Gastrocnemius medialis (tissue), 4 donors: ENCODE results near the gene RHOXF2B. TPM values are rescaled to one million over a fixed set of nuclear protein-coding genes. Genes with fewer than 3 reads are reported as not detected.
"Not testable (repeated sequence)": the region's sequence is repeated elsewhere in the genome, so short reads cannot be mapped to it uniquely, and the experiment has no call there.

Experiments
- ATAC-seq, 2 donors: fragments of 150-250 bp; one replicate each; pipeline ENCODE4 v1.9.1; 2016
- DNase-seq, 2 donors: peaks; one replicate each; pipeline ENCODE4 v3.0.0-alpha.2; 2019
- H3K27ac ChIP-seq, 4 donors: fragments of 200-600 bp; sonication (generic); 1 replicate in 1 of 4; 2 replicates in 3 of 4; pipeline ENCODE4 v1.5.1; 2016 to 2018; ENCODE audit warnings: mild to moderate bottlenecking in 2 of 4, moderate library complexity in 1 of 4
- H3K27me3 ChIP-seq, 3 donors: fragments of 200-600 bp; sonication (generic) in 2 of 3; 1 replicate in 1 of 3; 2 replicates in 2 of 3; pipeline versions ENCODE4 v1.5.1 to v1.6.0; 2016 to 2019; ENCODE audit warnings: mild to moderate bottlenecking in 1 of 3, moderate library complexity in 1 of 3
- H3K36me3 ChIP-seq, 2 donors: fragments of 200-600 bp; sonication (generic) in 1 of 2; one replicate each; pipeline ENCODE4 v1.5.1; 2017 to 2018
- H3K4me1 ChIP-seq, 2 donors: fragments of 200-600 bp; sonication (generic) in 1 of 2; one replicate each; pipeline ENCODE4 v1.5.1; 2016 to 2017; ENCODE audit warnings: mild to moderate bottlenecking in 2 of 2
- H3K4me3 ChIP-seq, 4 donors: fragments of 200-600 bp; sonication (generic) in 3 of 4; 1 replicate in 1 of 4; 2 replicates in 3 of 4; pipeline ENCODE4 v1.5.1; 2016 to 2019; ENCODE audit warnings: mild to moderate bottlenecking in 2 of 4
- H3K9me3 ChIP-seq, 3 donors: fragments of 200-600 bp; sonication (generic) in 2 of 3; 1 replicate in 1 of 3; 2 replicates in 2 of 3; pipeline ENCODE4 v1.5.1; 2016 to 2019
- POLR2A ChIP-seq, 2 donors: fragments of 450-650 bp; IDR thresholded peaks; one replicate each; pipeline ENCODE4 v1.6.1; 2017; ENCODE audit warnings: antibody characterized with exemption in 2 of 2, mild to moderate bottlenecking in 2 of 2, moderate library complexity in 2 of 2
- in situ Hi-C, 4 donors: fragments of 200-750 bp; cut with MboI; loops; one replicate each; pipeline versions ENCODE4 v1.15.0 to v1.8.0; 2017; ENCODE audit warnings: low sequenced_read_pairs in 4 of 4
- intact Hi-C: fragments of 100-400 bp; cut with DNase I; formaldehyde crosslinking; loops from one replicate; pipeline ENCODE4 v1.15.1; 2023; ENCODE audit warnings: low total_unique reads
- total RNA-seq, 4 donors: library from RNA; depleted of rRNA; stranded (reverse); fragments of >200 nt; gene quantifications; one replicate each; pipeline versions ENCODE4 v1.1.0 to v1.2.3, GENCODE V29; 2016
- TF ChIP-seq, protein P1 (sequence below), 5 experiments: fragments of 450-650 bp in 3 of 5; fragments of 200-600 bp in 2 of 5; sonication (generic) in 2 of 5; IDR thresholded peaks in 4 of 5; conservative IDR thresholded peaks in 1 of 5; 1 replicate in 4 of 5; 2 replicates in 1 of 5; pipeline ENCODE4 v1.5.1; 2016 to 2019; ENCODE audit warnings: antibody characterized with exemption in 5 of 5, mild to moderate bottlenecking in 3 of 5, moderate library complexity in 3 of 5

The RHOXF2B gene
- total RNA-seq, 4 donors from 2014 or later = not detected

DNA sequence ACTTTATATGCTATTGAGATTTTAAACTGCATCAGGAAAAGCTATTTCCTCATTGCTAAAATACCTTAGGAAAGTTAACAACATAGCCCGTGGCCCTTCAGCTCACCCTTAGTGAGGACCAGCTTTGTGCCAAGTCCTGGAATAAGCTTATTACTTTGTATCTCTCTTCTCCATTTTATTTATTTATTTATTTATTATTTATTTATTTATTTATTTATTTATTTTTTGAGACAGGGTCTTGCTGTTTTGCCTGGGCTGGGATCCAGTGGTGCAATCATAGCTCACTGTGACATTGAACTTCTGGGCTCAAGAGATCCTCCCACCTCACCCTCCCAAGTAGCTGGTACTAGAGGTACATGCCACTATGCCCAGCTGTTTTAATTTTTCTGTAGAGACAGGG lies 31.9 kb upstream of the RHOXF2B start:
- no peaks in the 10 kb centered on the region for H3K27me3 ChIP-seq
- no peak overlapping the region for H3K27ac ChIP-seq
- H3K4me3 ChIP-seq = no peak overlapping the region
- TF ChIP-seq POLR2A (IDR thresholded peaks at IDR 0.05) = no peak
- TF ChIP-seq, protein P1, sequence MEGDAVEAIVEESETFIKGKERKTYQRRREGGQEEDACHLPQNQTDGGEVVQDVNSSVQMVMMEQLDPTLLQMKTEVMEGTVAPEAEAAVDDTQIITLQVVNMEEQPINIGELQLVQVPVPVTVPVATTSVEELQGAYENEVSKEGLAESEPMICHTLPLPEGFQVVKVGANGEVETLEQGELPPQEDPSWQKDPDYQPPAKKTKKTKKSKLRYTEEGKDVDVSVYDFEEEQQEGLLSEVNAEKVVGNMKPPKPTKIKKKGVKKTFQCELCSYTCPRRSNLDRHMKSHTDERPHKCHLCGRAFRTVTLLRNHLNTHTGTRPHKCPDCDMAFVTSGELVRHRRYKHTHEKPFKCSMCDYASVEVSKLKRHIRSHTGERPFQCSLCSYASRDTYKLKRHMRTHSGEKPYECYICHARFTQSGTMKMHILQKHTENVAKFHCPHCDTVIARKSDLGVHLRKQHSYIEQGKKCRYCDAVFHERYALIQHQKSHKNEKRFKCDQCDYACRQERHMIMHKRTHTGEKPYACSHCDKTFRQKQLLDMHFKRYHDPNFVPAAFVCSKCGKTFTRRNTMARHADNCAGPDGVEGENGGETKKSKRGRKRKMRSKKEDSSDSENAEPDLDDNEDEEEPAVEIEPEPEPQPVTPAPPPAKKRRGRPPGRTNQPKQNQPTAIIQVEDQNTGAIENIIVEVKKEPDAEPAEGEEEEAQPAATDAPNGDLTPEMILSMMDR (IDR thresholded peaks at IDR 0.05 in 4 of 5, conservative IDR thresholded peaks at IDR 0.05 in 1 of 5) = no peak
- in situ Hi-C loops (no loop called here), intact Hi-C loops (no loop called here)
- no peak for DNase-seq
- no peaks in the 10 kb centered on the region for H3K36me3 ChIP-seq
- no peaks in the 10 kb centered on the region for H3K4me1 ChIP-seq
- H3K9me3 ChIP-seq = no peaks in the 10 kb centered on the region
- ATAC-seq = no peak

DNA sequence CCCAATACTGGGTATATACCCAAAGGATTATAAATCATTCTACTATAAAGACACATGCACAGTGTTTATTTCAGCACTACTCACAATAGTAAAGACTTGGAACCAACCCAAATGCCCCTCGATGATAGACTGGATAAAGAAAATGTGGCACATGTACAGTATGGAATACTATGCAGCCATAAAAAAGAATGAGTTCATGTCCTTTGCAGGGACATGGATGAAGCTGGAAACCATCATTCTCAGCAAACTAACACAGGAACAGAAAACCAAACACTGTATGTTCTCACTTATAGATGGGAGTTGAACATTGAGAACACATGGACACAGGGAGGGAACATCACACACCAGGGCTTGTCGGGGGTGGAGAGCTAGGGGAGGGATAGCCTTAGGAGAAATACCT lies 27.2 kb upstream of the RHOXF2B start:
- DNase-seq, intact Hi-C loops, H3K9me3 ChIP-seq, in situ Hi-C loops, H3K27me3 ChIP-seq, H3K36me3 ChIP-seq, H3K4me1 ChIP-seq, H3K27ac ChIP-seq, ATAC-seq, H3K4me3 ChIP-seq: not testable (repeated sequence)

DNA sequence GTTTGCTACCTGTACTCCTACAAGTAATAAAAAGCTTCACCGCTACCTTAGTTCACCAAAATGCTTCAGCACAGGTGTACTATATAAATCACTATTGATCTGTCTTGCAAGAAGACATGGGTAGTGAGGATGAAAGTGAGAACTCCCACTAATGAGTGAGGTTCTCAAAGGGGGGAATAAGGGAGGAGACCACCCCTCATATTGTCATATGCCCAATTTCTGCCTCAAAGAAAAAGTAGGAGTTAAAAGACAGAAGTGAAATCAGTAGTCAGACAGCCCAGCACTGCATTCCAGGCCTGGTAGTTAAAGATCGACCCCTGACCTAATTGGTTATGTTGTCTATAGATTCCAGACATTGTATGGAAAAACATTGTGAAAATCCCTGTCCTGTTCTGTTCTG lies 23.6 kb upstream of the RHOXF2B start:
- H3K4me3 ChIP-seq, intact Hi-C loops, in situ Hi-C loops, H3K4me1 ChIP-seq, ATAC-seq, H3K9me3 ChIP-seq, H3K36me3 ChIP-seq, H3K27ac ChIP-seq, DNase-seq, H3K27me3 ChIP-seq: not testable (repeated sequence)

DNA sequence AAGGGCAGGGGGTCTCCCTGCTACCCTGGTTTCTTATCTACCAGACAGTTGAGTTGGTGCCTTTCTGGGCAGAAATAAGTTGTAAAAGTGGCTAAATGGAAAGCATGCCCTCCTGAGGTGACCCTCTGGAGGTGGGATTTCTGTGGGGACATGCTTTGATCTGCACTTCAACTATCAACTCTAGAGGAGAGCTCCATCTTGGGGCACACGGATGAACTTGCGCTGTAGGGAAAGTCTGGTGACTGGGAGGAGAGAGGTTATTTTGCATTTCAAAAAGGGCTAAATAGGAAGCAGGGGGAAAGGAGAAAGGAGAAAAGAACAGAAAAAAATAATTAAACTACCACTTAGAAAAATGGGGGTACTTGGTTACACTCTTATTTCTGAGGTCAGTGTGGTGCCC lies 12.7 kb upstream of the RHOXF2B start:
- H3K9me3 ChIP-seq = no peaks in the 10 kb centered on the region
- no peaks in the 10 kb centered on the region for H3K36me3 ChIP-seq
- H3K4me1 ChIP-seq = no peaks in the 10 kb centered on the region
- in situ Hi-C loops (loop anchor here in 3 of 4 donors (25.0 kb wide), 1 partner anchor 122 kb away; no protein-coding TSS in a partner anchor), intact Hi-C loops (no loop called here)
- TF ChIP-seq, protein P1 (IDR thresholded peaks at IDR 0.05 in 4 of 5, conservative IDR thresholded peaks at IDR 0.05 in 1 of 5) = no peak
- no peak for TF ChIP-seq POLR2A (IDR thresholded peaks at IDR 0.05)
- no peak for DNase-seq
- H3K27ac ChIP-seq = no peak overlapping the region
- H3K4me3 ChIP-seq = no peak overlapping the region
- no peak for ATAC-seq
- H3K27me3 ChIP-seq = no peaks in the 10 kb centered on the region

DNA sequence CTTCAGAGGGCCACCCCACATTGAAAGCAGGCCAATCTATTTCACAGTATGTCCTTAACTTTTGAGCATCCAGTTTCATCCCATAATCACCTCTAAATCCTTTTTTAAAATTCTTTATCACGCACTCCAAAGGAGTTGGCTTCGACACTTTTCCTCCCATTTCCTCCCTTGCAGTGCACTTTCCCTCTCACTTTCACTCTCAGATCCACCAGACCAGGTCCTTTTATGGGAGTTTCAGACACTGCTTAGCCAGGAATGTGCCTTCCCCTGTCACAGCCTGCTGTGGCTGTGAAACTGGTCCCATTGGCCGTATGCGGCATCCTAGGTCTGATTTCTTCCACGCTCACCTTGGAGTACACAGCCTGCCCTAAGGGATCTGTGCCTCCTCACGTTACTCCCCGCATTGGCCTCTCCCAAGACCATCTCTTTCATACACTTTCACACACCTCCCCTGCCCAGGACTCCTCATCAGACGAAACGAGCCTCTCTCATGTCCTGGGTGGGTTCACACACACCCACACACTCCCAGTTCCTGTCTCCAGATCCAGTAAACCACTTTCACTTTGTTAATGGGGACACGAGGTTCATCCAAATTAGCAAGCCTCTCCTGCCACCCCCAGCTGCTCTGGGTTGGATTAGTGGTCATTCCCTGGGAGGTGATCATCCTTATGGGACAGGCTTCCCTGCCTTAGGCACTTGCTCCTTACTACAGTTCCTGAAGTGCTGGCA lies 10.0 kb upstream of the RHOXF2B start:
- Histone ChIP-seq H3K36me3 (no peaks in the 10 kb centered on the region), H3K27me3 (no peaks in the 10 kb centered on the region), H3K4me1 (no peaks in the 10 kb centered on the region), H3K9me3 (no peaks in the 10 kb centered on the region), H3K4me3 (no peak overlapping the region), H3K27ac (no peak overlapping the region)
- no peak for DNase-seq
- no peak for ATAC-seq
- in situ Hi-C loops (loop anchor here in 3 of 4 donors (25.0 kb wide), 1 partner anchor 125 kb away; no protein-coding TSS in a partner anchor), intact Hi-C loops (no loop called here)
- TF ChIP-seq POLR2A (IDR thresholded peaks at IDR 0.05) = no peak
- TF ChIP-seq, protein P1 (IDR thresholded peaks at IDR 0.05 in 4 of 5, conservative IDR thresholded peaks at IDR 0.05 in 1 of 5) = no peak

DNA sequence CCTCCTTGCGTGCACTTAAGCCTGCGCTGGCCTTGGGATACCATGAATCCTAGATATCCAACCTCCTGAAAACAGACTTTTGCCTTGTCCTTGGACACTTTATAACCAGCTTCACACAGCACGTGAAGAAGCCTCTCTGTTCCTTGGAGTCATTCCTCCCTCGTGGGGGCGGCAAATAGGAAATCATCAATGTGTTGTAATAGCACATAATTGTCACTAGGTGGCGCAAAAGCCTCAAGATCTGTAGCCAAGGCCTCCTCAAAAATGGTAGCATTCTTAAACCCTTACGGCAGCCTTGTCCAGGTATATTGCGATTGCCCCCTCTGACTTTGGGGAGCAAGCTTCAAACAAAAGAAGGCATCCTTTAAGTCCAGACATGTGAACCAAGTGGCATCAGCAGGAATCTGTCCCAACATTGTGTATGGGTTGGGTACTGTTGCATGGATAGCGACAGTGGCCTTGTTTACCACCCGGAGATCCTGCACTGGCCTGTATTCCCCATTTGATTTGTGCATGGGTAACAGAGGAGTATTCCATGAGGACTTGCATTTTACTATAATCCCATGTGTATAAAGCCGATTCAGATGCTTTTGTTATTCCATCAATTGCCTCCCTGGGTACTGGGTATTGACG lies 8.2 kb upstream of the RHOXF2B start:
- H3K27me3 ChIP-seq, ATAC-seq, intact Hi-C loops: not testable (repeated sequence)

DNA sequence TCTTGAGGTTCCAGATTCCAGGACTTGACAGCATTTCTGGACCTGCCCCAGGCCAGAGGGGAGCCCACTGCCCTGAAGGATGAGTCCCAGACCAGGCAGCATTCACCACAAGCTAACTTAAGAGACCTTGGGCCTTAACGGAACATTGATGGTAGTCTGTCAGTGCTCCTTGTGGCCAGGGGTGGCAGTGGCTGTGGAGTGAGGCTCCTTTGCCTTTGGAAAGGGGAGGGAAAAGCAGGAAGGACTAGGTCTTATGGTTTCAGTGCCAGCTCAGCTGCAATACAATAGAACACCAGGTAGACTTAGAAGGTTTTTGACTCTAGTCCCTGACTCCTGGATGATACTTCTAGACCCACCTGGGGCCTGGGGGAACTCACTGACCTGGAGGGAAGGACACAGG lies 11.3 kb downstream of the RHOXF2B start:
- H3K9me3 ChIP-seq, in situ Hi-C loops, H3K4me3 ChIP-seq, H3K27ac ChIP-seq, H3K4me1 ChIP-seq, H3K27me3 ChIP-seq, intact Hi-C loops, DNase-seq, ATAC-seq, H3K36me3 ChIP-seq: not testable (repeated sequence)

More for the DNA sequence above, 8.2 kb upstream of the RHOXF2B start:
- not testable (repeated sequence) for H3K9me3 ChIP-seq, H3K27ac ChIP-seq, H3K36me3 ChIP-seq, H3K4me3 ChIP-seq, DNase-seq, H3K4me1 ChIP-seq
- in situ Hi-C loops = loop anchor here in 3 of 4 donors (25.0 kb wide), 1 partner anchor 127 kb away; no protein-coding TSS in a partner anchor

DNA sequence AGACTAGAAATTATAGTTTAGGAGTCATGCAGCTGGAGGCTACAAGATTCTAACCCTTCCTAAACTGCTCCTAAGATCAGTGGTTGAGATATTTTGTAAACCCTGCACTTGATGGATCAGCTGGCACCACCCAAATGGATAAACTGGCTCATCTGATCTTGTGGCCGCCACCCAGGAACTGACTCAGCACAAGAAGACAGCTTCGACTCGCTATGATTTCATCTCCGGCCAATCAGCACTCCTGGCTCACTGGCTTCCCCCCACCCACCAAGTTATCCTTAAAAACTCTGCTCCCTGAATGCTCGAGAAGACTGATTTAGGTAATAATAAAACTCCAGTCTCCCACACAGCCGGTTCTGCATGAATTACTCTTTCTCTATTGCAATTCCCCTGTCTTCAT lies 34.8 kb downstream of the RHOXF2B start:
- intact Hi-C loops, ATAC-seq, H3K27ac ChIP-seq, H3K27me3 ChIP-seq, H3K4me3 ChIP-seq, H3K9me3 ChIP-seq, in situ Hi-C loops, DNase-seq, H3K36me3 ChIP-seq, H3K4me1 ChIP-seq: not testable (repeated sequence)

DNA sequence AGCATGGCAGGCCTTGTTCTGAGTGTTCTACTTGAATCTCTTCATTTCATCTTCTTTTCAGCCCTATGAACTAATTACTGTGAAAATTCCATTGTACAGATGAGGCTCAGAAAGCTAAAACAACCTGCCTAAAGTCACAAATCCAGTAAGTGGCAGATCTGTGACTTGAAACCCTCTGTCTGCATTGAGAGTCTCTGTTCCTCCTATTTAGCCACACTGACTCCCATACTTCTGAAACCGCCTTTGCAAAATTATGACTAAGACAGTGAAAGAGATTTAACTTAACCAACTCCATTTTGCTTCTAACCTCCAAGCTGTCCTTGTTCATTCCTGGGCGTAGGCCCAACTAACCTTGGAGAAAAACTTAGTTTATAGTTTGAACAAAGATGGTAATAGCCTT lies 35.2 kb downstream of the RHOXF2B start:
- DNase-seq, H3K4me1 ChIP-seq, H3K27me3 ChIP-seq, intact Hi-C loops, in situ Hi-C loops, H3K36me3 ChIP-seq, H3K9me3 ChIP-seq, H3K27ac ChIP-seq, H3K4me3 ChIP-seq, ATAC-seq: not testable (repeated sequence)
